Left ventricle myocardium superior (tissue), 1 donor: ENCODE results near the gene FXYD3. TPM values are rescaled to one million over a fixed set of nuclear protein-coding genes. Genes with fewer than 3 reads are reported as not detected.
A peak's percentile ranks its signal among the peaks of the same experiment; 100 is the strongest.
"Not testable (repeated sequence)": the region's sequence is repeated elsewhere in the genome, so short reads cannot be mapped to it uniquely, and the experiment has no call there.

Source experiments
- ATAC-seq: fragments of 200-7000 bp; cut with Tn5 transposase; one replicate; pipeline ENCODE4 v1.9.1; 2020; ENCODE audit warnings: mild to moderate bottlenecking, moderate library complexity
- DNase-seq: peaks from one replicate; pipeline ENCODE4 v3.0.0-alpha.2; 2020
- intact Hi-C: fragments of 100-400 bp; cut with micrococcal nuclease; formaldehyde crosslinking; loops from one replicate; pipeline ENCODE4 v1.11.0; 2022
- total RNA-seq: library from RNA; stranded (reverse); fragmentation: NEBNext Ultra II Directional; extraction: Animal tissue kit (Norgen Biotek cat#: 25700); gene quantifications from one replicate; pipeline ENCODE4 v1.2.1, GENCODE V29; 2021
- donor health status: DM: no; HTN: yes; CAD: no; lungs with severe emphysema.

The FXYD3 gene
- total RNA-seq, 1 donor from 2014 or later: 3.1 TPM

DNA sequence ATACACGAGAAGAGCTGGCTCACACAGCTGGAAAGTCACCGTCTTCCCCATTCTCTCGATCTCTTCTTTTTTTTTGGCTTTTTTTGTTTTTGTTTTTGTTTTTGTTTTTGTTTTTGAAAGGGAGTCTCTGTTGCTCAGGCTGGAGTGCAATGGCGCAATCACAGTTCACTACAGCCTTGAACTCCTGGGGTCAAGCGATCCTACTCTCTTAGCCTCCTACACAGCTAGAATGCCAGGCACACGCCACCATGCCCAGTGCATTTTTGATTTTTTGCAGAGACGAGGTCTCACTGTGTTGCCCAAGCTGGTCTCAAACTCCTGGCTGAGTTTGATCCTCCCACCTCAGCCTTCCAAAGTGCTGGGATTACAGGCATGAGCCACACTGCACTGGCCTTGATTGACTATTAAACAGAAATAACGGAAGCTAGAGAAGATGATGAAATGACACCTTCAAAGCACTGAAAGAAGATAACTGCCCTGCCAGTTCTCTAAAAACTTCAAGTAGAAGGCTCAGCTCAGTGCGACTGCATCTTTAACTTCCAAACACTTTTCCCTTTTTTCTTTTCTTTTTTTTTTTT, 4.0 kb downstream of the FXYD3 start:
- intact Hi-C loops: no loop called here
- ATAC-seq (no peak), DNase-seq (no peak)

DNA sequence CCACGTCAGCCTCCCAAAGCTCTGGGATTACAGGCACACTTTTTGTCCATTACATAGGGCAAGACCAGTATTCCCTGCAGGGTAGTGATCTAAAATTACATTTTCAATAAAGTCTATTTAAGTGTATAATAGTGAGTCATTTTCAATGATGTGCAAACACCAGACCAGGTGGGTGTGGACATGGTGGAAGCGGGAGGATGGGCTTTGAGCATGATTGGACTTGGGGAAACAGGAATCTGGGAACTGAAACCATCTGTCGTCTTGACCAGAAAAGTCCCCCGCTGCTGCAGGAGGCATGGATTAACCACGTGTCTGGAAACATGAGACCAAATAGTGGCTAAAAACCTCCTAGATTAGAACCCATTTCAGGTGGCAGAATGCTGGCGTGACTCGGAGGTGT, 4.9 kb downstream of the FXYD3 start:
- ATAC-seq: no peak
- DNase-seq: no peak
- intact Hi-C loops: no loop called here

DNA sequence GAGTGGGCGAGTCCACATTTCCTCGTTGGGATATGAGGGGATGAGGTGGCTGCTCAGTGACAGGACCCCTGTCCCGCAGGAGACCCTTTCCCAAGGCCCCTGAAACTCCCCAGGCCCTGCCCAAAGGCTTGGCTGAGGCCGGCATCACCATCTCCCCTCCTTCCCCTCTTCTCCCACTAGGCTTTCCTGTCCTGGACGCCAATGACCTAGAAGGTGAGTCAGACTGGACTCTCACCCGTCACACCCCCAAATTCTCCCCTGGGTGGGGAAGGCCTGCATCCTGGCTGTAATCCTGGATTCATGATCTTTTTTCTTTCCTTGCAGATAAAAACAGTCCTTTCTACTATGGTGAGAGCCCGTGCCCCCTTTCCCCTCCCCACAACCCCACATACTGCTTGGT, 5.3 kb downstream of the FXYD3 start:
- no peak for DNase-seq
- intact Hi-C loops: no loop called here
- no peak for ATAC-seq

DNA sequence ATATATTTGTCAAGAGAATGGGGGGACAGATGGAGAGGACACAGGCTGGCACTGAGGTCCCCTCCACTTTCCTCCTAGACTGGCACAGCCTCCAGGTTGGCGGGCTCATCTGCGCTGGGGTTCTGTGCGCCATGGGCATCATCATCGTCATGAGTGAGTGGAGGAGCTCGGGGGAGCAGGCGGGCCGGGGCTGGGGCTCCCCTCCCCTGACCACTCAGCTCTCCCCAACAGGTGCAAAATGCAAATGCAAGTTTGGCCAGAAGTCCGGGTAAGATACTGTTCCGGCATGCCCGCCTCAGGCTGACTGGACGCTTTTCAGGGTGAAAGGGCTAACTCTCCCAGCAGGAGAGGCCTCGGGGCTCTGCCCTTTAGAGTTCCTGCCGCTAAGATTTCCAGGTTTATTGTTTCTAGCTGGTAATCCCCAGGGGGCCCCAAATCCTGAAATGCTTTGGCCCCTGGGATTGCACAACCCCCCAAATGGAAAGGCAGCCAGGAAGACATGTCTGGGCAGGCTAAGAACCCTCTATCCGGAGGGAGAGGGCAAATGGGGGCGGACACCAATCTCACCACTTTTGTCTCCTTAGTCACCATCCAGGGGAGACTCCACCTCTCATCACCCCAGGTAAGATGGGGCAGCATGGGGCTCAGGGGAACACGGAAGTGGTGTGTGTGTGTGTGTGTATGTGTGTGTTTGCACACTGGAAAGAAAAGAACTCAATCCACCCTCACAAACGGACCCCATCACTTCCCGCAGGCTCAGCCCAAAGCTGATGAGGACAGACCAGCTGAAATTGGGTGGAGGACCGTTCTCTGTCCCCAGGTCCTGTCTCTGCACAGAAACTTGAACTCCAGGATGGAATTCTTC, 7.3 kb downstream of the FXYD3 start:
- ATAC-seq: no peak
- intact Hi-C loops: no loop called here
- DNase-seq: no peak

DNA sequence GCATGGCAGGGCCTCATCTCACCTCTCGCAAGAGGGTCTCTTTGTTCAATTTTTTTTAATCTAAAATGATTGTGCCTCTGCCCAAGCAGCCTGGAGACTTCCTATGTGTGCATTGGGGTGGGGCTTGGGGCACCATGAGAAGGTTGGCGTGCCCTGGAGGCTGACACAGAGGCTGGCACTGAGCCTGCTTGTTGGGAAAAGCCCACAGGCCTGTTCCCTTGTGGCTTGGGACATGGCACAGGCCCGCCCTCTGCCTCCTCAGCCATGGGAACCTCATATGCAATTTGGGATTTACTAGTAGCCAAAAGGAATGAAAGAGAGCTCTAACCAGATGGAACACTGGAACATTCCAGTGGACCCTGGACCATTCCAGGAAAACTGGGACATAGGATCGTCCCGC, 8.0 kb downstream of the FXYD3 start:
- peak; percentile 23 for ATAC-seq
- intact Hi-C loops: no loop called here
- peak; percentile 61 for DNase-seq

DNA sequence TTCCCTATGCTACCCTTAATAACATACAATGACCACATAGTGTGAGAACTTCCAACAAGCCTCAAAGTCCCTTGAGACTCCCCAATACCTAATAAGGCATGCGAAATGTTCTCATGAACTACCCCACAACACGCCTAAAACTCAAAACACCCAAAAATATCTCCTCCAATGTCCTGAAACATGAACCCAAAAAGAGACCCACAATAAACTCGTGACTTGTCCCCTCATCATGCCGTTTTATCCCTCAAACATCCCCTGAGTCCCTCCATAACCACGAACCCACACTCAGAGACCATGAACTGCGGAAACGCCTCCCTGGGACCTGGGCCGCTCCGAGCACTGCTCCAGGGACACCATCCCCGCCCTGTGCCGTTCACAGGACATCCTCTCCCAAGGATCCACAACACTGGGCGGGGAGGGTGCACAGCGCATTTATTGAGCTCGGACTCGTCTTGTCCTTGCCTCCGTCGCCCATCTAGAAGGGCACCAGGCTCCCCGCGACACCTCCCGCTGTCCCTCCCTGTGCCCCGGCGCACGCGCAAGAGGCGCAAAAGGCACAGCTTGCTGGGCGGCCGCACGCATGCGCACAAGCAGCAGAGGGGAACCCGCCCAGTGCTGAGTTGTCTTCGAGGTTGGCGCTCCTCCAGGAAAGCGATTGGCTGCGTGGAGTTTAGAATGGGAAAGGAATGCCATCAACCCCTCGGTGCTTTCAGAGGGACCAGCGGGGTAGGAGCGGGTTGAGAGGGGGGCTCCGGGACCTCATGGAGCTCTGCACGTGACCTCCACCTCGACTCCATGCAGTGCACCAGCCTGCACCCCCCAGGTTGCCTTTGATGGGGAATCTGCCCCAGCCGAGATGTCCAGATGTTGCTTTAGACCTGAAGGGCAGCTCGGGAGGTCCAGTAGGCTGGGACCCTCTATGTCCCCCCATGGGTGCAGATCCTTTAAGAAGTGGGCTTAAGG, 8.8 kb downstream of the FXYD3 start:
- peak; percentile 96 for ATAC-seq
- intact Hi-C loops: no loop called here
- DNase-seq: peak; percentile 96

DNA sequence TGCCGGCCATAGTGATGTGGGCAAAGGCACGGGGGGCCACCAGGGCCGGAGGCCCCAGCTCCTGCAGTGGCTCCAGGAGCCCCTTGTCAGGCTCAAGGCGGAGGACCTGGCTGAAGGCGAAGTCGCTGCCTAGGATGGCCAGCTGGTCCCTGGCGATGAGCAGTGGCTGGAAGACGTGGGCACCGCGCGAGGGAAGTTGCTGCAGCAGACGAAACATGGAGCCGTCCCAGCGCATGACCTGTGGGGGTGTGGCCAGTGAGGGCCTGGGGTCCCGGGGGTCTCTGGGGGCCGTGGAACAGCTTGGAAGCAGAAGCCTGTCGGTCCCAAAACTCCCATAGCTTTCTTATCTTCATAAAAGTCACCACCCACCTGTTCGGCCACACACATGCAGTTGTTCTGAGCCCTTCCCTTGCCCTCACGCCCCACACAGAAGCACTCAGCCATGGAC, 9.7 kb downstream of the FXYD3 start:
- no peak for ATAC-seq
- intact Hi-C loops: no loop called here
- no peak for DNase-seq

GRCh38 chr19:35125749-35126623, 10.4 kb downstream of the FXYD3 start:
- ATAC-seq: no peak

GRCh38 chr19:35126624-35126959, 11.0 kb downstream of the FXYD3 start:
- intact Hi-C loops: no loop called here
- no peak for ATAC-seq
- DNase-seq: no peak

More at GRCh38 chr19:35125749-35126623, 10.4 kb downstream of the FXYD3 start:
- no peak for DNase-seq
- intact Hi-C loops: no loop called here

DNA sequence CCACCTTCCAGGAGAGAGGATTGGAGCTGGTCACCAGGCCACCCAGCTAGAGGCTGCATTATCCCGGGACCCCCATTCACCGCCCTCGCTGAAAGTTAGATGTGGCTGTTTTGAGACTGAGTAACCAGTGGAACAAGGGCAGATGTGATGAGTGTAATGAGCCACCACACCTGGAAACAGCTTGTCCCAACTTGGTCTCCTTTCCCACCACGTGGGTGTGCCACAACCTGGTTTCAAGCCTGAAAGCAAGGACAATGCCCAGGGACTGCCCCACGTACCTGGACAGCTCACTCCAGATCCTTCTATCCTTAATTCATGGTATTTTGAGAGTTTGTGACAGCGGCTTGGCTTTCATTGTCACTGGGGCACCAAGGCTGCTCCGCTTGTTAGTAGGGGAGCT, 12.2 kb downstream of the FXYD3 start:
- intact Hi-C loops: no loop called here
- DNase-seq: no peak
- no peak for ATAC-seq

DNA sequence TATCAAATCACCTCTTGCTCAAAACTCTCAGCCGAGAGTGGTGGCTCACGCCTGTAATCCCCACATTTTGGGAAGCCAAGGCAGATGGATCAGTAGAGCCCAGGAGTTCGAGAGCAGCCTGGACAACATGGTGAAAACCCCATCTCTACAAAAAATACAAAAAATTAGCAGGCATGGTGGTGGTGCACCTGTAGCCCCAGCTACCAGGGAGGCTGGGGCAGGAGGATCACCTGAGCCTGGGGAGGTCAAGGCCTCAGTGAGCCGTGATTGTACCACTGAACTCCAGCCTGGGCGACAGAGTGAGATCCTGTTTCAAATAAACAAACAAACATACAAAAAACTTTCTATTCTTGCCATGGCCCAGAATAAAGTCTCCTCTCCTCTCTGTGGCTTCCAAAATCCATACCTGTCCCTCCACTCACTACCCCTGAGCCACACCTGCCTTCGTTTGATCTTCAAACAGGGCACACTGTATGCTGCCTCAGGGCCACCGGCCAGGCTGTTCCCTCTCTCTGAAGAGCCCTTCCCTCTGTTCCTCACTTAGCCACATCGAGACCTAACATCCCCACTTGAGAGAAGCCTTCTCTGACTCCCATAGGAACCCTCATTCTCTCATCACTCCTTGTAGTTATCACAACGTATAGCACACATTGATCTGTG, 12.9 kb downstream of the FXYD3 start:
- intact Hi-C loops: no loop called here
- ATAC-seq: no peak

GRCh38 chr19:35129724-35130274, 14.2 kb downstream of the FXYD3 start:
- ATAC-seq, DNase-seq, intact Hi-C loops: not testable (repeated sequence)

More for the DNA sequence above, 12.9 kb downstream of the FXYD3 start:
- no peak for DNase-seq

GRCh38 chr19:35130761-35131720, 15.4 kb downstream of the FXYD3 start:
- no peak for DNase-seq
- no peak for ATAC-seq
- intact Hi-C loops: no loop called here

DNA sequence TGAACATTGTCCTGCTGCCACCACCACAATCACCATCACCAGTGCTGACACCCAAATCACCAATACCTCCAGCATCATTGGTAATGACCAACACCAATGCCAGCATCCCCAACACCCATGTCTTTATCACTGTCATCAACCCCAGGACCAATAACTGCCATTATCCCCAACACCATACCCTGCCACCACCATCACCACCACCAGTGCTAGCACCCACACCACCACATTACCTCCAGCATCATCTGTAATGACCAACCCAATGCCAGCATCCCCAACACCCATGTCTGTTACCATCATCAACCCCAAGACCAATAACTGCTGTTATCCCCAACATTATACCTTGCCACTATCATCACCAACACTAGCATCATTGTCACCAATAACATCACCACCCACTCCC, 16.6 kb downstream of the FXYD3 start:
- ATAC-seq: no peak
- DNase-seq: no peak
- intact Hi-C loops: no loop called here

- DNase-seq (no peak), ATAC-seq (no peak)
- intact Hi-C loops: no loop called here
Measured at GRCh38 chr19:35133826-35134225, 18.2 kb downstream of the FXYD3 start.

DNA sequence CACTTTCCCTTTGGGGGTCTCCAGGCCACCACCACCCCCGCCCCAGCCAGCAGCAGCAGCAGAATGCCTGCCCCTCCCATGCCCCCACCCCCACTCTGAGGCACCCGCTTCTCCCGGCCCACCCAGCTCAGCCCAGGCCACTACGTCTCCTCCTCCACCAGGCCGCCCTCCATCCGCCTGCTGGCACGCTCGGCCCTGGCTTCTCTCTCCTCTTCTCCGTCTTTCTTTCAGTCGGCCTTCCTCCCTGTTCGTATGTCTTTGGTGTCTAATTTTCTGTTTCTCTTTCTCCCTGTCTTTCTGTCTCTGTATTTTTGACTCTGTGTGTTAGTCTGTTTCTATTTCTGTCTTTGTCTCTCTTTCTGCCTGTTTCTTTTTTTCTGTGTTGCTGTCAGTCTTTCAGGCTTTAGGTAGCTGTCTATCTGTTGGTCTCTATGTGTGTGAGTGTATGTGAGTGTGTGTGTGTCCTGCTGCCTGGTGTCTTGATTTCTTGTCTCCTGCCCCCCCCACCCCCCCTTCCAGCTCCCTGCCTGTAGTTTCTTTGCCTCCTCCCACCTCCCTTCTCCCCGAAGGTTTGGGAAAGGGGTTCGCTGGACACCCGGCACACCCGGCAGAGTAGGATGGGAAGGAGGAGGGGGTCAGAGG, 19.1 kb downstream of the FXYD3 start, which contains the start of gene LGI4:
LGI4 (minus strand) TSS at position 459 of the 642 bp plus-strand sequence; CDS start at position 80, 379 bp downstream.
- DNase-seq (no peak), ATAC-seq (no peak)
- intact Hi-C loops: no loop called here
